ENCODE measurements around the gene MUC5B. TPM values are rescaled to one million over a fixed set of nuclear protein-coding genes. Genes with fewer than 3 reads are reported as not detected.

Gene MUC5B
- total and polyA plus RNA-seq, 2 of the 13 experiments (the other 11 are each of a cell fraction or from before 2014, with no cell fraction given), result 0.01 TPM; not detected in 1

- no peak for TF ChIP-seq U2AF2 (IDR thresholded peaks at IDR 0.05; ENCODE audit: low read depth, low read length)
- peak; percentile 57; the same call in 1 of the 2 replicates for TF ChIP-seq ZNF710 (CRISPR knock-in tag; IDR thresholded peaks at IDR 0.05; ENCODE audit: borderline replicate concordance)
- TF ChIP-seq UBTF (CRISPR knock-in tag; IDR thresholded peaks at IDR 0.05), result no peak
- peak; percentile 49; the same call in 1 of the 2 replicates for TF ChIP-seq ZFP37 (CRISPR knock-in tag; IDR thresholded peaks at IDR 0.05; ENCODE audit: borderline replicate concordance)
- no peak; the same call in 1 of the 2 replicates for TF ChIP-seq TARDBP (CRISPR knock-in tag; IDR thresholded peaks at IDR 0.05)
- TF ChIP-seq ATF6 (CRISPR knock-in tag; conservative IDR thresholded peaks at IDR 0.05), result no peak
- no peak for TF ChIP-seq TRIM24 (CRISPR knock-in tag; IDR thresholded peaks at IDR 0.05)
- TF ChIP-seq ZNF570 (CRISPR knock-in tag; IDR thresholded peaks at IDR 0.05; ENCODE audit: borderline replicate concordance), result no peak
- no peak for TF ChIP-seq ZFP36L2 (CRISPR knock-in tag; IDR thresholded peaks at IDR 0.05)
- no peak for TF ChIP-seq NKX3-1 (CRISPR knock-in tag; IDR thresholded peaks at IDR 0.05)
- no peak for TF ChIP-seq ZNF333 (CRISPR knock-in tag; IDR thresholded peaks at IDR 0.05; ENCODE audit: borderline replicate concordance)
- peak; percentile 42; the same call in 1 of the 2 replicates for TF ChIP-seq MIXL1 (CRISPR knock-in tag; IDR thresholded peaks at IDR 0.05)
- TF ChIP-seq ZBTB40 (IDR thresholded peaks at IDR 0.05), result no peak
- no peak for TF ChIP-seq ZBTB40 (CRISPR knock-in tag; IDR thresholded peaks at IDR 0.05)
These were observed 81.5 kb downstream of the MUC5B start (continued) for GRCh38 chr11:1304380-1304779.

Data from HepG2 (cell line).